Activated CD8-positive, alpha-beta memory T cell treated with anti-CD3 and anti-CD28 coated beads, Interleukin-2, amount 50 U/mL, for 4 hours (primary cell): ENCODE measurements around the gene NXN.
"Not testable (repeated sequence)": the region's sequence is repeated elsewhere in the genome, so short reads cannot be mapped to it uniquely, and the experiment has no call there.

Experiments used
- DNase-seq: peaks from one replicate; pipeline ENCODE4 v3.0.0-alpha.2; 2020

NXN gene

GRCh38 chr17:915538-916201 is 63.9 kb downstream of the NXN start:
- DNase-seq = no peak

- DNase-seq = no peak
These were observed 65.0 kb downstream of the NXN start for GRCh38 chr17:914561-914960.

GRCh38 chr17:913207-913606 is 66.4 kb downstream of the NXN start:
- no peak for DNase-seq

GRCh38 chr17:909642-910323 is 69.8 kb downstream of the NXN start:
- no peak for DNase-seq

- no peak for DNase-seq
These were observed 71.9 kb downstream of the NXN start for GRCh38 chr17:907725-908124.

GRCh38 chr17:905708-906107 is 73.9 kb downstream of the NXN start:
- not testable (repeated sequence) for DNase-seq

GRCh38 chr17:903691-904481 is 75.7 kb downstream of the NXN start:
- DNase-seq = no peak

- DNase-seq = no peak
These were observed 77.1 kb downstream of the NXN start for GRCh38 chr17:902463-902862.

GRCh38 chr17:901964-902363 is 77.6 kb downstream of the NXN start:
- no peak for DNase-seq

GRCh38 chr17:901191-901950 is 78.2 kb downstream of the NXN start:
- no peak for DNase-seq

- DNase-seq = no peak
These were observed 79.1 kb downstream of the NXN start for GRCh38 chr17:900336-900934.

- DNase-seq = no peak
These were observed 81.5 kb downstream of the NXN start for GRCh38 chr17:897970-898619.

- no peak for DNase-seq
These were observed 82.5 kb downstream of the NXN start for GRCh38 chr17:896953-897661.

GRCh38 chr17:896454-896853 is 83.1 kb downstream of the NXN start:
- no peak for DNase-seq

- DNase-seq = no peak
These were observed 86.6 kb downstream of the NXN start for GRCh38 chr17:892958-893357.

GRCh38 chr17:888998-889441 is 90.6 kb downstream of the NXN start:
- DNase-seq = no peak

GRCh38 chr17:887551-888209 is 91.9 kb downstream of the NXN start:
- no peak for DNase-seq

GRCh38 chr17:885971-886571 is 93.5 kb downstream of the NXN start:
- DNase-seq = no peak

- no peak for DNase-seq
These were observed 96.0 kb downstream of the NXN start for GRCh38 chr17:883586-883962.

GRCh38 chr17:882827-883585 is 96.6 kb downstream of the NXN start:
- DNase-seq = no peak
